CD4-positive, alpha-beta T cell treated with Interleukin-6 at 100 ng/mL for 8 hours (primary cell): ENCODE data around the gene SMOC1.
"Not testable (repeated sequence)": the region's sequence is repeated elsewhere in the genome, so short reads cannot be mapped to it uniquely, and the experiment has no call there.

Source experiments
- DNase-seq: peaks from one replicate; pipeline ENCODE4 v3.0.0-alpha.2; 2020; ENCODE audit warnings: mixed read lengths, low spot score

Gene SMOC1

DNA sequence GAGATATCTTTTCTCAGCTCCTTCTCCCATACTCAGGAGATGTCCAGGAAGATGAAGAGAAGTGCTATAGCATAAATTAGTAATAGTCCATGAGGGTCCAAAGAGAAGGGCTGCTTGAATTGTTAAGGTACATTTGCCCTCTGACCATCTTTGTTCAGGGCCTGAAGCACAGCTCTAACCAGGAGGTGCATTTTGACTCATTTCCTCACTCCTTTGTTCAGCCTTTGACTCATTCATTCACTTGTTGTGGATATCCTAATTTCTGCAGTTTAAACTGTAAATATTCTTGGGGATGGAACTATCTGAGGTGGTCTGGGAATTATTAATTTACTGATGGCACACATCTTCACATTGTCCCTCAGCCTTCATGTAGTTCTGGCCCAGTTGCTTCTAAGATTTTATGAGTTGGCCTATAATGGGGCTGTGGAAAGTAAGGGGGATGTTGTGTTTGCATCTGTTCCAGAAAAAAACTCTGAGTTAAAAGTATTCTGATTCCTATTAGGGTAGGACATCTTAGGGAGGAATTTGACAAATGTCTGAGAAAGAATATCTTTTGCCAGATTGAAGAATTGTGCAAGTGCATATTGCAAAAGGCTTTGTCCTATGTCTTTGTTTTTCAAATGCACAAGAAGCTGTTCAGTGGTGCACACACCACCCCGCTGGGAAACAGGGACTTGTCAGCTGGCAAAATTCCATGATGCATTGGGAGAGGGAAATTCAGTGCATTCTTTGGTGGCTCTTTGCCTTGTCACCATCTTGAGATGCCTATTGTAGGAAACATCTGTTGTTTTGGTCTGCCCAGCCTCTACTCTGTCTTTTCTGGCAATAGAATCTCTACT is 22.1 kb downstream of the SMOC1 start:
- DNase-seq: no peak

- not testable (repeated sequence) for DNase-seq
Observed at GRCh38 chr14:69903046-69903445, 23.8 kb downstream of the SMOC1 start.

GRCh38 chr14:69904246-69904645 is 25.0 kb downstream of the SMOC1 start:
- DNase-seq: no peak

DNA sequence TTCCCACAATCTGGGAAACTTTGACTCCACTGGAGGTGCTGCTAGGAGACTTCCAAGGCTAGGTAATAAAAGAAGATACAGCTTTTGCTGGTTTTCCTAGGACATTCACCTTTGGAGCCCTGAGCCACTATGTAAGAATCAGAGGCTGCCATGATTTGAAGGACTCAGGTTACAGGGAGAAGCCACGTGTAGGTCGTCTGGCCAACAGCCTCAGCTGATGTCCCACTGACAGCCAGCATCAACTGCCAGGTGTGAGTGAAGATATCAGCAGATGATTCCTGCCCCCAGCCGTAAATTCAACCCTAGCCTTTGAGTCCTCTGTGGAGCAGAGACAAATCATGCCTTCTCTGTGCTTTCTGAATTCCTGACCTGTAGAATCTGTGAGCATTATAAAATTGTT is 27.0 kb downstream of the SMOC1 start:
- DNase-seq: no peak

- DNase-seq: no peak
Observed at GRCh38 chr14:69909826-69910550, 30.8 kb downstream of the SMOC1 start.

DNA sequence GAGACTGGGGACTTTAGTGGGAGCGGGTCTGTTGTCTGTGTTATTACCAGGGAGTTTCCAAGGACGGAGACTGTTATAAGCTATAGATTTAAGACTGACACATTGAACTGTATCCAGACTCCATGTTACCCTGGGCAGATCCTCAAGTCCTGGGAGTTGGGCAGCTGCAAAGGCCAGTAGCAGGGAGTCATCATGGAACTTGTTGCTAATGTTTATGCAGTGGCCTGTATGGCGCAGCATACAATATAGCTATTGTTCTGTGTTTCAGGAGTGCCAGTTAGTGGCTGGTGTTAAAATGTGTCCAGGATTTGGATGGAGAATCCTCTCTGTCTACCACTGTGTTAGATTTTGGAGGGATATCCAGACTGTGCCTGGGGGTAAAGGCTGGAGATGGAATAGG is 31.7 kb downstream of the SMOC1 start:
- DNase-seq: no peak

DNA sequence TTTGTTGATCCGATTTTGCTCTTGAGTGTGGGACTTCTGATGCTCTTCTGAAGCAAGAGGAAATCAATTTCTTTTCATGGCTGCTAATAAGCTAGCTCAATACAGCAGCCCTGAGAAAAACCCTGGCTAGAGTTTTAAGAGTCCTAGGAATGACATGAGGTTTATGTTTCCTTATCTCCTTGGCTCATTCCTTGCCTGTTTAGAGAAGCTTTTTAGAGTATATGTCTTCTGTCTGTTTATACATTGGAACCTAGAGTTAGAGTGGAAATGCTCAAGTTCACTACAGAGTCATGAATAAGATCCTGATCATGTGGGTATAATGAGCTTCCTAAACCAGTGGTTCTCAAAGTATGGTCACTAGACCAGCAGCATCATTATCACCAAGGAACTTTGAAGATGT is 34.5 kb downstream of the SMOC1 start:
- no peak for DNase-seq

DNA sequence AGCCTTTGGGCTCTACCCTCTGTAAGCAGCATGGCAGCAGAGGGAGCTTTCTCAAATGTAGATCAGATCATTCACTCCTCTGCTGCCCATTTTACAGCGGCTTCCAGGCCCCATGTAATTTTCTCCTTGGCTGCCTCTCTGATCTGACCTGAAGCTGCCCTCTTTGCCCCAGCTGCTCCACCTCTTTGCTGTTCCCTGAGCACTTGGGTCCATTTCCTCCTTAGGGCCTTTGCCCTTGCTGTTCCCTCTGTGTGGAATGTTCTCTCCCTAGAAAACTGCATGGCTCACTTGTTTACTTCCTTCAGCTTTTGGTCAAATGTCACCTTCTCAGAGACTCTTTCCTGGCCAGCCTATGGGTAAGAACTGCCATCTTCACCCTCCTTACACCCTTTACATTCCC is 37.2 kb downstream of the SMOC1 start:
- DNase-seq: no peak

GRCh38 chr14:69917287-69917686 is 38.1 kb downstream of the SMOC1 start:
- no peak for DNase-seq

DNA sequence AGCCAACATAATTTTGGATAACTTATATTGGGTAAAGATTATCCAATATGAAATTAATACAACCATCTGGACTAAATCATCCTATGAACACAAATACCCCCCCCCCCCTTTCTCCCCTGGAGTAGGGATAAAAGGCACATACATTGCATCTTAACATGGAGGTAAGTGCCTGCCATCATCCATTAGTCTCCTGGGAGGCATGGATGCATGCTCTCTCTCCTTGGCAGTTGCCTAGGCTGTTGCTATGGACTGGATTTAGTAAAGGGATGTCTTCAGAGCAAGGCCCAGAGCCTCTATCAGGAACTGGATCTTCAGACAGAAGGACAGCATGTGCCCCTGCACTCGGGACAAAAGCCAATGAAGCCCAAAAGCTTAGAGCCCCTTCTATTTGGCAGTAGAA is 40.6 kb downstream of the SMOC1 start:
- DNase-seq: no peak

- no peak for DNase-seq
Observed at GRCh38 chr14:69921052-69921451, 41.8 kb downstream of the SMOC1 start.

GRCh38 chr14:69922198-69922597 is 43.0 kb downstream of the SMOC1 start:
- DNase-seq: no peak

GRCh38 chr14:69924201-69924600 is 45.0 kb downstream of the SMOC1 start:
- DNase-seq: no peak

DNA sequence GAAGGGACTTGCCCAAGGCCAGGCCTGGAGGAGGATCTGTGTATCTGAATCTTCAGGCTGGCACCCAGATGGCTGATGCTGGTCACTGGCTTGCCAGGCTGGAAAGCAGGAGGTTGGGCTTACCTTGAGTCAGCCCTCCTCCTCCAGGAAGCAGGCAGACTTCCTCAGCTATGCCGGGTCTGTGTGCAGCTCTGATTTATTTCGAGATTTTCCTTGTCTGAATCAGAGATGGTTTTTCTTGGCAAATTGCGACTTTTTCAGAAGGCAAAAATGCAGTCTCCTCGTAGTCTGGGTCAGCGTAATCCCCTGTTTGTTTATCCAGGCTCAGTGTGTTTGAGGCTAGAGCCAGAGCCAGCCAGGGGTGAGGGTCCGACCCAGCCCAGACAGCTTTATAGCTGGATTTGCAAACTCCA is 48.9 kb downstream of the SMOC1 start:
- DNase-seq: no peak

- DNase-seq: no peak
Observed at GRCh38 chr14:69930780-69931379, 51.7 kb downstream of the SMOC1 start.

GRCh38 chr14:69931960-69932359 is 52.7 kb downstream of the SMOC1 start:
- DNase-seq: no peak

DNA sequence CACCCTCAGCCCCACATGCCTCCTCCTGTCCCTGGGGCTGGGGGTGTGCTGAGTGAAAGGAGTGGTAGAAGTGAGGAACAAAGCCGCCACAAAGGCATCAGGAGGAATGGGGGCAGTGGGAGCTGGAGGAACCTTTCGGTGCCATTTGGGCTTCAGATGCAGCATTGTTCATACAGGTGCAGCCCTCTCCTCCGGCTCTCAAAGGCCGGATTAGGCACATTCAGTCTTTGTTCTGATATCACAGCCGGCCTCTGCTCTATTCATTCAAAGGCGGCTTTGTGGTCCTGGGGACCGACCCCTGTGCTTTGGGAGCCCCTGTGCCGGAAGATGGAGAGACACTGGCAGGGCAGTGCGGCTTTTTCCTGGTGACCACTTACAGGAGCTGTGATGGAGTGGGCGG is 53.2 kb downstream of the SMOC1 start:
- no peak for DNase-seq

DNA sequence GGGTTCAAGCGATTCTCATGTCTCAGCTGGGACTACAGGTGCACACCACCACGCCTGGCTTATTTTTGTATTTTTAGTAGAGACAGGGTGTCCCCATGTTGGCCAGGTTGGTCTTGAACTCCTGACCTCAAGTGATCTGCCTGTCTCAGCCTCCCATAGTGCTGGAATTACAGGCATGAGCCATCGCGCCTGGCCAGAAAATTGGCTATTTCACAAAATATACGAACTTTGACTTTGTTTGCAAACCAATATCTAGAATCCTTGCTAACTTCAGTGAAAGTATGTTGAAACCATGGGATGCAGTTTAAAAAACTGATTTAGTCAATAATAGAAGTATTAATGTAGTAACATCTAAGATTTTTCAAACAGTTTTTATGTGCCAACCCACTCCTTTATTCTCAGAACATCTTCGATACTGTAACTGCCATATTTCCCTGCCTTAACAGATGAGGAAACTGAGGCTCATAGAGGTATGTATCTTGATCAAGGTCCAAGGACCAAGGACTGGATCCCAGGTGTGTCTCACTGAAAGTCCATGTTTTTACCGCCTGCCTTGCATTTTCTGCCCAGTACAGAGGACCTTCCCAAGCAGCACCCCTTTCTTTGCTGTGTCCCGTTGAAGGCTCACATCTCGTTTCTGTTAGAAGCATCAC is 54.5 kb downstream of the SMOC1 start:
- no peak for DNase-seq

GRCh38 chr14:69937367-69938081 is 58.3 kb downstream of the SMOC1 start:
- DNase-seq: no peak

DNA sequence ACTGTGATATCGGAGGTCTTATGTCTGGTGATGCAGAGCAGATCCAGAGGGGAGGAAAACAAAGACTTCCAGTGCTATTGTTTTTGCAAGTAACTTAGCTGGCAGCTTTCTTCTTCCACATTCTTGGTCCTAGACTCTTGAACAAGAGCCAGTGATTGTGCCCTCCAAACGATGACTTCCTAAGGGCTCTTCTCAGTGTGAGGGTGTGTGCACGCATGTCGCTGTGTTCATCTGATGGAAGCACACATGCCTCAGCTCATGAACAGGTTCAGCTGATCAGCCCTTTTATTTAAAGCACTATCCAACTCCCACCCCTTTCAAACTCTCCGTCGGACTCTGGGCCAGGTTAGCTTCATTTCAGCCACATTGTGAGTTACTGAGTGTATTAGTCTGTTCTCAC is 59.5 kb downstream of the SMOC1 start:
- no peak for DNase-seq

DNA sequence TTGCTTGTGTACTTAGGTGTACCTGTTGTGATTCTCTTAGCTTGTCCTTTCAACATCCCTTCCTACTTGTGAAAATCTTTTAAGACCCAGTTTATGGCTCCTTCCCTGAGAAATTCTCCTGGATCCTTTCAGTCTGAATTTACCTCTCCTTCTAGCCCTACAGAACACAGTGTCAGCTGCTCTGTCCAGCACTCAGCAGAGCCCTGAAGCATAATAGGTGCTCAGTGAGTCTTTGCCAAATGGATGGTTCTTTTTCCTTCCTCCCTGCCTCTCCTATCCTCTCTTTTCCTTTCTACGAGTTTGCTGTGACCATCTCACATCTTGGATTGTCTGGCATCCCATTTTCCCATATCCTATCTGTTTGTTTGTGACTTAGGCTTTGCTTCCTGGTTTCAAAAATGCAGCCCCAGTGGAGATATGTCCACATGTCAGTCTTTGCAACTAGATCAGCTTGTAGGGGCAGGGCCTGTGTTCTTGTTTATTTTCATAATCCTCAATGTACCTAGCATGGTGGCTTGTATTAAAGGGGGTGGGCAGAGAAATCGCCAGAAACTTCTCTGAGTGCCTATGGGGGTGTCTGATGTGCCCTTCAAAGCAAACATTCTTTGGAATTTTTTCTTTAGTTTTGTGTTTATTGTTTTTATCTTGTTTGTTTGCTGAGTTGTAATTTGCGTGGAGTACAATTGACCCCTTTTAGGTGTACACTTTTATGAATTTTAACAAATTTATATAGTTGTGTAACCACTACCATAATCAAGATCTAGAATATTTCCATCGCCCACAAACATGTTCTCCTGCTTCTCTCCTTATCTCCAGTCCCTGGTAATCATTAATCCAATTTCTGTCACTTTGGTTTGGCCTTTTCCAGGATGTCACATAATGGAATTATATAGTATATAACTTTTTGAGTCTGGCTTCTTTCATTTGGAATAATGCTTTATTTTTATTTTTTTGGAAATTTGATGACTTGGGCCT is 62.8 kb downstream of the SMOC1 start:
- no peak for DNase-seq
